ENCODE results near the gene SDF4.

Gene SDF4

DNA sequence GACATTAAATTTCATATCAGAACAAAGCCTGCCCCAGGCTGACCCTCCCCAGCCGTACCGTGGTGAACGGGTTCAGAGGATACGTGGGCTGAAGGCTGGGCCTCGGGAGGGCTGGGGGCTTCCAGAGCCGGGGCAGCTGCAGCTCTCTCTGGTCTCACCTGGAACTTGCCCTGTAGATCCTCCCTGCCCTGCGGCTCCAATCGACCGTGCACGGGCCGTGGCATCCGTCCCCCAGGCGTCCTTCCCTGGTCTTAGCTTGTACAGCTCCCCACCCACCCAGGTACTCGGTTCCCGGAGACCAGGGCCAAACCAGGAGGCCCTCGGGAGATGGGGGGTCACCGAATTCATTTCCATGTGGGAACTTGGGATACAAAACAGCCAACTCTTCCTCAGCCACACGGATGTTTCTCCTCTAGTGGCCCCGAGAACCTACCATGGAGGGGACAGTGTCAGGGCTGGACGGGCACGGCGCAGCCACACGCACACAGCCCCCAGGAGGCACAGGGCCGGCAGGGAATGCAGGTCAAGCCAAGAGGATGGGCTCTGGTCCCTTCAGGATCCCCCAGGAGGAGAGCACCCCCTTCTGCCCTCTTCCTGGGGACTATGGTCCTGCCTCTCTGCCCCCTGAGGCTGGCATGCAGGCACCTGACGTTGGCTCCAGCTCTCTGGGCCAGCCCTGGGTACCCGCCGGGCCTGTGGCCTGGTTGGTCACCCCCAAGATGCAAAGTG is 3.4 kb upstream of the SDF4 start:
- Histone ChIP-seq H3K4me1 (ENCODE audit: insufficient read depth, low read length, severe bottlenecking) (peaks cover 23% of the 10 kb centered on the region), H3K4me2 (ENCODE audit: low read length) (no peak overlapping the region), H3K36me3 (ENCODE audit: insufficient read depth, low read length) (peaks cover 21% of the 10 kb centered on the region; the same call in 1 of the 2 replicates), H3K27ac (ENCODE audit: low read depth, low read length, poor library complexity, severe bottlenecking) (no peak overlapping the region), H3K9ac (ENCODE audit: low read length) (no peak overlapping the region), H2AFZ (ENCODE audit: low read length) (no peak overlapping the region), H3K79me2 (ENCODE audit: insufficient read depth, low read length) (peaks cover 10% of the 10 kb centered on the region), H4K20me1 (ENCODE audit: insufficient read depth, low read length) (no peaks in the 10 kb centered on the region), H3K9me3 (ENCODE audit: low read length) (no peaks in the 10 kb centered on the region), H3F3A (ENCODE audit: insufficient read depth, low read length) (no peaks in the 10 kb centered on the region), H3K9me2 (ENCODE audit: low read depth, low read length) (no peaks in the 10 kb centered on the region), H3K27me3 (ENCODE audit: insufficient read depth, low read length) (peaks cover 17% of the 10 kb centered on the region; the same call in 1 of the 2 replicates), H3K4me3 (ENCODE audit: low read depth, low read length, poor library complexity, severe bottlenecking) (no peak overlapping the region)
- TF ChIP-seq, protein P1, sequence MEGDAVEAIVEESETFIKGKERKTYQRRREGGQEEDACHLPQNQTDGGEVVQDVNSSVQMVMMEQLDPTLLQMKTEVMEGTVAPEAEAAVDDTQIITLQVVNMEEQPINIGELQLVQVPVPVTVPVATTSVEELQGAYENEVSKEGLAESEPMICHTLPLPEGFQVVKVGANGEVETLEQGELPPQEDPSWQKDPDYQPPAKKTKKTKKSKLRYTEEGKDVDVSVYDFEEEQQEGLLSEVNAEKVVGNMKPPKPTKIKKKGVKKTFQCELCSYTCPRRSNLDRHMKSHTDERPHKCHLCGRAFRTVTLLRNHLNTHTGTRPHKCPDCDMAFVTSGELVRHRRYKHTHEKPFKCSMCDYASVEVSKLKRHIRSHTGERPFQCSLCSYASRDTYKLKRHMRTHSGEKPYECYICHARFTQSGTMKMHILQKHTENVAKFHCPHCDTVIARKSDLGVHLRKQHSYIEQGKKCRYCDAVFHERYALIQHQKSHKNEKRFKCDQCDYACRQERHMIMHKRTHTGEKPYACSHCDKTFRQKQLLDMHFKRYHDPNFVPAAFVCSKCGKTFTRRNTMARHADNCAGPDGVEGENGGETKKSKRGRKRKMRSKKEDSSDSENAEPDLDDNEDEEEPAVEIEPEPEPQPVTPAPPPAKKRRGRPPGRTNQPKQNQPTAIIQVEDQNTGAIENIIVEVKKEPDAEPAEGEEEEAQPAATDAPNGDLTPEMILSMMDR (IDR thresholded peaks at IDR 0.05; ENCODE audit: low read length), result no peak
- no peak for TF ChIP-seq EZH2 (IDR thresholded peaks at IDR 0.05; ENCODE audit: borderline replicate concordance, low read length)

DNA sequence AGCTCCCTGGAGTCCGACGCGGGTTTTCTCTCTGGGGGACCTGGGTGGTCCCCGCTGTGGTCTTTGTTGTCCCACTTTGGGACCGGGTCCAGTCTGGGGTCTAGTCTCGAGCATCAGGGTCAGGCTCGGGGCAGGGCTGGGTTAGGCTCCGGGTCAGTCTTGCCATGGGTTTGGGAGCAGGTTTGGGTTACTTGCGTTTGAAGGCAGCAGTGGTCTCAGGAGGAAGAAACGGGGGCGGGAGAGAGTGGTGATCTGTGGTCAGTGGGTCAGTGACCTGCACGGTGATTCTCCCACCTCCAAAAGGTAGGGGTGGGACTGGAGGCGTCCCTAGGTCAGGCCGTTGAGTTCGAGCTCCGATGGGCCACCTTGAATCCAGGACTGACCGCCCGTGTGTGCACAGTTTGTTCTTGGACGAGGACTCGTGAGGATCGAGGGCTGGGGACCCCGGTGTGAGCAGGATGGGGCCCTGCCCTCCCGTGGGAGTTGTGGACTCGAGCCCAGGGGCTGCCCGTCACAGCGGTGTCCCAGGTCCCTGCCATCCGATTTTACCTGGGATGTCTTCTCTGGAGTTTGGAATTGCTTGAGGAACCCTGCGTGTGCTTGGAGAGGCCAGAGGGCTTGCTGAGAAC is 2.5 kb upstream of the SDF4 start:
- Histone ChIP-seq H3K9me3 (ENCODE audit: low read length) (no peaks in the 10 kb centered on the region), H2AFZ (ENCODE audit: low read length) (no peak overlapping the region), H4K20me1 (ENCODE audit: insufficient read depth, low read length) (no peaks in the 10 kb centered on the region), H3K9ac (ENCODE audit: low read length) (no peak overlapping the region), H3K4me2 (ENCODE audit: low read length) (no peak overlapping the region), H3K27me3 (ENCODE audit: insufficient read depth, low read length) (0 out of 2 replicates have a peak, but pooled peaks cover 9% of the 10 kb centered on the region), H3K4me1 (ENCODE audit: insufficient read depth, low read length, severe bottlenecking) (peaks cover 31% of the 10 kb centered on the region), H3K27ac (ENCODE audit: low read depth, low read length, poor library complexity, severe bottlenecking) (no peak overlapping the region), H3K4me3 (ENCODE audit: low read depth, low read length, poor library complexity, severe bottlenecking) (no peak overlapping the region), H3F3A (ENCODE audit: insufficient read depth, low read length) (no peaks in the 10 kb centered on the region), H3K36me3 (ENCODE audit: insufficient read depth, low read length) (peaks cover 21% of the 10 kb centered on the region; the same call in 1 of the 2 replicates), H3K9me2 (ENCODE audit: low read depth, low read length) (no peaks in the 10 kb centered on the region), H3K79me2 (ENCODE audit: insufficient read depth, low read length) (peaks cover 19% of the 10 kb centered on the region)
- TF ChIP-seq, protein P1 (IDR thresholded peaks at IDR 0.05; ENCODE audit: low read length), result no peak

DNA sequence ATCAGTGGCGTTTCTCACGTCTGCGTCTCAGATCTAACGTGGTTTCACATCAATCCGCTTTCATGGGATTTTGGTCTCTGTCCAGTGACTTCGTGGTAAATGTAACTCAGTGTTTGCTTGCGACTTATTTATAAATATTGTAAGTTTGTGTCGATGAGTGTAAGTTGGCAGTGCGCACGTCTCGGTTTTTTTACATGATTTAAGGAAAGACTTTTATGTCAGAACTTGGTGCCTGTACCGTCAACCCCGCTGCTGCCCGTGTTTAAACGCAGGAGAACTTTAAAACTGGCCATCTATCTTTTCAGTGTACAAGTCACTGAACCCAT is 1.7 kb upstream of the SDF4 start:
- Histone ChIP-seq H3K9ac (ENCODE audit: low read length) (no peak overlapping the region), H3K9me2 (ENCODE audit: low read depth, low read length) (no peaks in the 10 kb centered on the region), H3K9me3 (ENCODE audit: low read length) (no peaks in the 10 kb centered on the region), H4K20me1 (ENCODE audit: insufficient read depth, low read length) (no peaks in the 10 kb centered on the region), H3K4me2 (ENCODE audit: low read length) (no peak overlapping the region; the same call in 1 of the 2 replicates), H3K27ac (ENCODE audit: low read depth, low read length, poor library complexity, severe bottlenecking) (no peak overlapping the region), H3K36me3 (ENCODE audit: insufficient read depth, low read length) (peaks cover 25% of the 10 kb centered on the region), H3K4me1 (ENCODE audit: insufficient read depth, low read length, severe bottlenecking) (peaks cover 39% of the 10 kb centered on the region), H3K4me3 (ENCODE audit: low read depth, low read length, poor library complexity, severe bottlenecking) (no peak overlapping the region), H3K79me2 (ENCODE audit: insufficient read depth, low read length) (peaks cover 19% of the 10 kb centered on the region), H2AFZ (ENCODE audit: low read length) (no peak overlapping the region), H3F3A (ENCODE audit: insufficient read depth, low read length) (no peaks in the 10 kb centered on the region), H3K27me3 (ENCODE audit: insufficient read depth, low read length) (0 out of 2 replicates have a peak, but pooled peaks cover 9% of the 10 kb centered on the region)
- TF ChIP-seq EZH2 (IDR thresholded peaks at IDR 0.05; ENCODE audit: borderline replicate concordance, low read length), result no peak

Data from OCI-LY1 (cell line).